ENCODE results near the gene CRACR2A.

DNA sequence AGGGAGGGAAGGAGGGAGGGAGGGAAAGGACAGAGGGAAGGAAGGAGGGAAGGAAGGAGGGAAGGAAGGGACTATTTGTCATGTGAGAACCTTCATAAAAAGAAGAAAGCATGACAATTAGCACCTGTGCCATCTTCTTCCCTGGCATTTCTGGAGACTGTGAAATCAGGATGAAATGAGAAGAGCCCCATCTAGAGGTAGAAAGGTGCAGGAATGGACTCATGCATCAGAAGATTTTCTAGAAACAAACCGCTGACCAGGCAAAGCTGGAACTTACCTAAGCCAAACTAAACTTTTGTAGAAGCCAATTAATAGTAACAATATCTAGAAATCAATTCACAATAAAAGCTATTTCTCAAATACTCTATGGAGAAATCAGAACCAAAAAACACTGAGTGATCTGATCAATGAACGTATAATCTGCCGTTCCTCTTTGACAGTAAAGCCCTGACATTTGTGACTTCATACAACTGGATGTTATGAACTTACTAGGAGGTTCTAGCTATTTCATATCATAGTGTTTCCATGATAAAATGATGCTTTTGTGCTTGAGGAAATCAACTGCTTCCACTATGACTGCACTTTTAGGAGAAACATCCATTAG, 24.4 kb upstream of the CRACR2A start:
- TF ChIP-seq EZH2 (IDR thresholded peaks at IDR 0.05; ENCODE audit: borderline replicate concordance, insufficient read depth, low read length, poor library complexity, severe bottlenecking) (no peak), REST (IDR thresholded peaks at IDR 0.05; ENCODE audit: borderline replicate concordance) (no peak)

Data from neural cell (in vitro differentiated cells).